Activated CD4-positive, alpha-beta T cell treated with anti-CD3 and anti-CD28 coated beads for 4 hours (primary cell): ENCODE data around the gene ERCC6L2.

Experiments
- DNase-seq, 2 donors: peaks; one replicate each; pipeline ENCODE4 v3.0.0-alpha.2; 2020

ERCC6L2 gene

DNA sequence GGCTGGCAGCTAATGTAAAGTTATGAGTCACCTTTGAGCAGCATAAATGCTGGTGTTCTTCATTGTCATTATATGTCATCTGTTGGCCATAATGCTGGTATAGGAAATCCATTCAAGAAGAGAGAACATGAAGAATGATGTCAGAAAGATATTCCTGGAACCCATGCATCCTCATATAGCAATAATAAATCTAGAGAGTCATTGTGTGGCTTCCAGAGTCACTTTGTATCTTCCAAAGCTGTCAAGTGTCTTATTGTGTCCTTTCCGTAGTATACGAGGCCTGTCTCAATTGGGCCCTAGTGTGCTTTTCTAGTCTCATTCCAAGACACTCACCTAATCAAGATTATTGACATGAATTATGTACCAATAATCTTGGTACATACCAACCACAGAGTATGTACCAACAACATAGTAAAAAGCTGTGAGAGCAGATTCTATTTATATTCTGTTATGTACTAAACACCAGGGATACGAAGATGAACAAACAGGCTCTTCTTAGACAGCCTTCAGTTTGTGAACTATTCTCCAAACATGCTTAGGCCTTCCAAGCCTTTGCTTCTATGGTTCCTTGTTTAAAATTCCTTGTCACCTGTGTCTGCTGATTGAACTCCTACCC lies 110.1 kb downstream of the ERCC6L2 start:
- DNase-seq: no peak

DNA sequence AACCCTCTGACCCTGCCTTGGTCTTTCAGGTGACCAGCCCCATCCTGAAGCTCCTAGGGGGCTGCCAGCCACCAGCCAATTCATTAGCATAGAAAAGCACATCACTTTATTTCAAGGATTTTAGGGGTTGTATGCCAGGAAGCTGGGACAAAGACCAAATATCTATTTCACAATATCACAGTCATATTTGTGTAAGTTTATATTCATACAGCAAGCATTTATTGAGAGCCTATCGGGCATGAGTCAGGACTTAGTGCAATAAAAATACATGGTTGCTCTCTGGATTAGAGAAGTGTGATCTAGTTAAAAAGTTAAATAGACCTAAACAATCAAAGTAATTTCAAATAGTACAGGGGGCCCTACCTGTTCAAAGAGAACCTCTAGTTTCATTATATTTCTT lies 113.8 kb downstream of the ERCC6L2 start:
- no peak for DNase-seq

DNA sequence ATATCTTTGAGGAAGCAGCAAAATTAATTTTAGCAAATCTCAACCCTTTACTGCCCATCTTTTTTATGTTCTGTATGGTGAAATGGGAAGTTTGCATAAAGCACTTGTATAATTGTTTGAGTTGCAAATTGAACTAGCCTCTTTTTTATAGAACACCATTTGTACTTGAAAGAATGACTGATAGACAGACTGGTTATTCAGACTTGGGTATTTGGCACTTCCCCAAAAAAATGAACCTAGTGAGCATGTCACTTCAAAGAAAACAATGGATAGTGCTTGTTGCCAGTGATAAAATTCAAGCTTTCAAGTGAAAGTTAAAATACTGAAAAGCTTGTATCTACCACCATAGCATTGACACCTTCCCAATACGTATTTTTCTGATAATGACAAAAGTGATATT lies 115.8 kb downstream of the ERCC6L2 start:
- DNase-seq: no peak

DNA sequence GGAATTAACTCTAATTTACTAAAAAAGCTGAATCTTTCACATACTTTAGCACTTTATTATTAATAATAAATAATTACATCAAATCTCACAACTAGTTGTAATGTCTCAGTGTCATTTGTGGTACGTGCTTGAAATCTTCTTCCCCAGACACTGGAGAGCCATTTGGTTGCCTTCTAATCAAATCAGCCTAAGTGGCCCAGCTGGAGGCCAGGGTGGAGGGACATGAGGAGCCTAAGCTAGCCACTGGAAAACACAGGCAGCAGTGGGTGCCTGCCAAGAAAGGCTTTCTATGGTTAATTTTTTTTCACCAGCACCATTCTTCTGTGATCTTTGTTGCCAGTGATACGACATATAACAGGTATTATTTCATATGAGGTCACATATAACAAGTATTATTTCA lies 117.0 kb downstream of the ERCC6L2 start:
- no peak for DNase-seq

DNA sequence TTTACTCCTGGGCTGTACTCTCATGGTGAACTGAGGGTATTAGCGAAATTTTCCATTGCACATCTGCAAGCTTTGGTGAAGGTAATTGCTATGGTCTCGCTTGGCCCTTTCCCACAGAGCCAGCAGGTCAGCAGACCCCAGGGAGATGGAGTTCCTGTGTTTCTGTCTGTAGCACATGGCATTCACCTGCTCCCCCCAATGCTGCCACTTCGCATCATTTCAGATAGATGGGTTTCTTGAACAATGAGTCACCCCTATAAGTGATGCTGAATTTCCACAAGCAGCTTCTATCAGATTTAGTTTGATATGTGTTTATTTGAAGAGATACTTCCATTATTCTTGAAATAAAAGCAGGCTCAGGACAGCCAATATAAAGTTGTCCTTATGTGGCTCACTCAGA lies 117.8 kb downstream of the ERCC6L2 start:
- DNase-seq: peak in 1 of 2 donors; percentile 26

DNA sequence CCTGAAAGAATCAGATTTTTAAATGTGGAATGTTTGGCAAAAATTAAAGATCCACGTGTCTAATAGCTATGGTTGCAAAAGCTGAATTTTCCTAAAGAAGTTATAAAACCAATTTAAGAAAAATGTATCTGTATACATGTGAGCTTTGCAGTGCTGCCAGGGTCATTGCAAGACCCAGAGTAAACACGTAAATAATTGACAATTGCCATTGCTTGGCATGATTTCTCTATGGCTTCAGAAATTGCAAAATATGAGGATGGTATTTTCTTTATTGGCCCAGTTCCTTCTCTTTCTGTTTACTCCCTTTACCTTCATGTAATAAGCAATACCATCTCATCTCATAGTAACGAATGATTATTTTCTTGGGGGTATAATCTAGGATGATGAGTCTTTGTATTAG lies 123.9 kb downstream of the ERCC6L2 start:
- DNase-seq: no peak

DNA sequence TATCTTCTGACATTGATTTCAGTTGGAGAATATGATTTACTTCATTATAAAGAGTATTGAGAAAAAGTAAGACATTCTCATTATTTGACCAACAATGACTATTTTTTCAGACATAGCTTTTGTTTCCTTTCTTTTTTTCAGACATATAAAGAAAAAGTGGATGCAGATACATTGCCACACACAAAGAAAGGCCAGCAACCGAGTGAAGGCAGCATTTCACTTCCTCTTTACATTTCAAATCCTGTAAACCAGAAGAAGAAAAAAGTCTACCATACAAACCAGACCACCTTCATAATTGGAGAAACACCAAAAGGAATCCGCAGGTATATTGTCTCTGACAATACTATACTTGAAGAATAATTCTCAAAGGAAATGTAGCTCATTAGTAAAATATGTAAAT lies 128.9 kb downstream of the ERCC6L2 start:
- no peak for DNase-seq

DNA sequence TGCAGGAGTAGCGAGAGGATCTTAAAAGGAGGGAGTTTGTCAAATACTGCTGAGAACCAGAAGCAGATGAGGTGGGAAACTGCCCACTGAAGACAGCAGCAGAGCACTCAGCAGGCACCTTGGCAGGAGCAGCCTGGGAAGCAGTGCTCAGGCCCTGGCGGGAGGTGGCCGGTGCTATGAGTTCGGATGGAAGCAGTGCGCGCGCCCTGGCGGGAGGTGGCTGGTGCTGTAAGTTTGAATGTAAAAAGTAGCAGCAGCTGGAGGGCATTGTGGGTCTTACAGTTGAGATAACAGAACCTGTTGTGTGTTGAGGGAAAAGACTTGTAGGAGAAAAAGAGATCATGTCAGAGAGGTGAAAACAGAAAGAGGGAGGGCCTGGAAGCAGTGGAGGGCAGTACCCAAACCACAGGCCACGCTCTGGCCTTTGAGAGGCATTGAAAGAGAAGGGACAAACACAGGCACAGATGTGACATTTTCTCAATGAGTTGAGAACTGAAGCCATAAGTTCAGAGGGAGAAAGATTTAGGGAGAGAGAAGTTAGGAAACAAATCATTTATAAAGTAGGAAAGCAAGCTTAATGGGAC lies 130.9 kb downstream of the ERCC6L2 start:
- no peak for DNase-seq

DNA sequence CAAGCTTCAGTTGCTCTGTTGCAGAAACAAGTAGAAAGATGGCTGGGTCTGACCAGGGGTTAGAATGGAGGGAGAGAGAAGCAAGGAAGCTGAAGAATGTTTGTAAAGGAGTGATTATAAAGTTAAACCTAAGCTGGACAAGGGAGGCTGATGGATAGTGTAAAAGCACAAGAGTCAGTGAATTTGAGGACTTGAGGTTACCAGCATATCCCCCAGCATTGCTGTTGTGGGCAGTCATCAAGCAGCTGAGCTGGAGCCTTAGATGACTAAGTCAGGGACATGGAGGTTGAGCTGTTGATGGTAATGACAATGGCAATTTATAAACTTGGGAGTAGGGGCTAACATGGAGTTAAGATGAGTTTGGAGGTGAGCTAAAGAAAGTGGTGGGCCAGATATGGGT lies 131.5 kb downstream of the ERCC6L2 start:
- DNase-seq: no peak

DNA sequence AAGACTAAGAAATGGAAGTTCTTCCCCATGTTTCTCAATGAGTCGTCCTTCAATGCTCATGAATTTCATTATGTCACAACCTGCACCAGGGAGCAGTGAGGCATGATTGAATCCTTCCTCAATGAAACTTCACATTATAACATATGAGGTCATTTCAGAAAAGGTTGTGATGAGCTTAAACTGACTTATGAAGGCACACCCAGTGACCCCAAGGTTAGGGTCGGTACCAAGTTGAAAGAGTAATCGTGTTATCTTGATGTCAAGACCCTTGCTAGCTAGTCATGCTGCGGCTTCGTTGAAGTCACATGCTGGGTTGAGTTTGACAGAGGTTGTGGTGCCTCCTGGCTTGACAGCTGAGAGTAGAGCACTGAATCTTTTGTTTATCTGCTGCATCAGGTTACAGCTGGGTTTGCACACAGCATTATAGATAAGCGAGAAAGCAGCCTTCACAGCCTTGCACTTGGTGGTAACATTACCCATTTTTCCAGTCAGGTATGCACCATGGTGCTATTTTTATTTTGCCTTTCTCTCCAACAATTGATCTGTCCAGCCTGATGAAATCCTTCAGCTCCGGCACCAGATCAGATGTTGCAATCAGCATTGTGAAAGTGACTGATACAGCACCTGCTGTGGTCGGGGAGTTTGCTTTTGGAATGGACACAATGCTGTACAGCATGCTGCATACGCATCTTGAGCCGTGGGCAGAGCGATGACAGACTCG lies 133.2 kb downstream of the ERCC6L2 start:
- DNase-seq: no peak

DNA sequence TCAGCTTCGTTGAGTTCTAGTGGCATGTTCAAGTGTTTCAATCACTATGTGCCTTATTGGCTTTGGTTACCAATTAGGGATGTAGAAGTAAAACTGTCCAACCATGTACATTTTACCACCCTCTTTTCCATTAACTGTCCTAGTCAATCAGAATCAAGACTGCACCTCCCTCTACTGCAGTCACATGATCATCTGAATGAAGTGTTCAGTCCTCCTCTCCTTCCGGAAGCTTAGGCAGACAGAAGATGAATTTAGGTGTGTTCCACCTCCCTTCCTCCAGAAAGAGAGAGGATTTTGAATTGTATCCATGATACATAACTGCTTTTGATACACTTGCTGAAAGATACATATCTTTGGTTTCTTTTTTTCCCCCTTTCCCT lies 133.7 kb downstream of the ERCC6L2 start:
- no peak for DNase-seq

DNA sequence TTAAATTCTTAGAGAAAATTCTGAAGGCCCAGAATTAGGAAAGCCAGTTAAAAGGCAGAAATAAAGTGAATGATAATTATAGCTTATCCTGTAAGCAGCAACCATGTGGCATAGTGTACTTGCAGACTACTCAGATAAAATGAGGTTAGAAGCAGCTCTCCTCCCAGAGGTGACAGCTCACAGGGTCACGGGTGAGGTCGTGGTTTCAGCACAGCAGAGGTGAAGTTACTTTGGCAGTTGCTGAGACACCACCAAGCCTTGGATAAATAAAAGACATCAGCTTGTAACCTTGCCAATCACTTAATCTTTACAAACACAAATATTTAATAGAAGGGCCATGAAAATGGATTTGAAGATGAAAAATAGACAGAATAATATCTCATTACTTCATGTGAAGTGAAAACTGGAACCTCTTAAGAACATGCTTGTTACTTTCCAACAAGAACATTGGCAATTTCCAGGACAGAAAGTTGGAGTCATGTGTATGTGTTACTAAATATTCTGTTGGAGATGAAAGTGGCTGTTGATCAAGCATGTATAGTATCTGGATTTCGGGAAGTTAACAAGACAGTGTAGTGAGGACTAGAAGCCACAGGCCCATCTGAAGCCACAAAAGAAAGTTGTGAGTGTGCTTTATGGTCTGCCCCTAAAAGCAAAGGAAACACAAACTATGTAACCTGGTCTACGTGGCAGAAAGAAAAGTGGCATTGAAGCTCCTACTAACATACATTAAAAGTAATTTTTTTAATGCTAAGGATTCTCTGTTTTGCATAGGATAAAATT lies 134.4 kb downstream of the ERCC6L2 start:
- DNase-seq: peak; percentile 49 to 50

DNA sequence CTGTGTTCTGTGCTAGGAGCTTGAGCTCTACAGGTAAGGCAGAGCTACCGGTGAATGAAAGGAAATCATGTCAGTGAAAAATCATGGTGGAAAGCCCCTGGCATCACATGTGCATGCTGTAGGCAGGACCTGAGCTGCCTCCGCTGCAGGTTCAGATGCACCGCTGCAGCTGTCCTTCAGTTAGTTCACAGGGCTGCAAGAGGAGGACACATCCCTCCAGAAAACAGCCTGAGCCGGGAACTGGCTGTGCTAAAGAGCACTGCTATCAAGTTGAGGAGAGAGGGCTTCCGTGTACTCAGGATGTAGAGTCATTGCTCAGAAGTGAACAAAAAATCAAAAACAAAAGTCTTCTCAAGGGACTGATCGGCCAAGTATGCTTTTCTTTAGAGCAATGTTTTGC lies 138.6 kb downstream of the ERCC6L2 start:
- peak; percentile 40 to 52 for DNase-seq

DNA sequence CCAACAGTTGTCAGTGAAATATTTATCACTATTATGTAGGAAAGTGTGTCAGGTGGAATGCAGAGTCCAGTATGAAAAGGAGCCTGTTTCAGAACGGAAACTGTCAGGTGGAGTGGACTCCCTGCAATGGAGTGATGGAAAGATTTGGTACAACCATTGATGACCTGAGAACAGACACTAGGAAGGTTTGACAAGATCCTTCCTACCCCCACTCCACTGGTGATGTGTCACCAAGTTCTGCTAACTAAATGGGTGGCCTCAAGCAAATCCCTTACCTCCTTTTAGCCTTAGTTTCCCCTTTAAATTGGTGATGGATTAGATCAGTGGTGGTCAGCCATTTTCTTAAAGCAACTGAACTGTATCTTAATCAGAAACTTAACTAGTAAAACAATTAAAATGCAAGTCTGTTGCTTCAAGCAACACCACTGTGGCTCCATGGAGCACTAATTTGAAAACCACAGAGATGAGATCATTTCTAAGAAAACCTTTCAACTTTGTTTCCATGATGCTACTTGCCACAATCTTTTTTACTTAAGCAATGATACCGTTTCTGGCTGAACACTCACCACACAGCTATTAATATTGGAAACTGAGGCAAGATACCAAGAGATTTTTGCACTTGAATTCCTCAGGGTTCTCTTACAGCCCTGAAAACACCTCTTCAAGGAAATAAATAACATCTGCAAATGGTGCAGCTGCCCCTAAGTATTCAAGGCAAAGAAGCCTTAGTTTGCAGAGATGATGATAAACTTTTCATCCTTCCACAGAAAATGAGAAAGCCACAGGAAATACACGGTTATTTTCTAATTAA lies 140.6 kb downstream of the ERCC6L2 start:
- DNase-seq: peak; percentile 53 to 54
